ENCODE data around the gene ABCA13. TPM values are rescaled to one million over a fixed set of nuclear protein-coding genes. Genes with fewer than 3 reads are reported as not detected.

ABCA13 gene
- total and polyA plus RNA-seq, 3 experiments from 2014 or later: not detected

- Mint-ChIP-seq H3K36me3 (no peaks in the 10 kb centered on the region), H3K4me1 (no peaks in the 10 kb centered on the region), H3K27me3 (no peaks in the 10 kb centered on the region), H3K4me3 (no peak overlapping the region), H3K9me3 (peaks cover 0 to 5% (median 0%) of the 10 kb centered on the region in 5 donors), H3K27ac (peak overlapping the region in 1 of 8 donors; percentile 39)
- Histone ChIP-seq H3K4me3 (ENCODE audit: low read length) (no peak overlapping the region), H3K27ac (ENCODE audit: low read depth, low read length) (no peak overlapping the region), H3K9me3 (ENCODE audit: low read length) (no peaks in the 10 kb centered on the region), H3K27me3 (ENCODE audit: insufficient read depth, low read length, poor library complexity, severe bottlenecking) (no peaks in the 10 kb centered on the region), H3K36me3 (ENCODE audit: insufficient read depth, low read length) (no peaks in the 10 kb centered on the region), H3K4me1 (ENCODE audit: insufficient read depth, low read length) (no peaks in the 10 kb centered on the region)
- DNase-seq: no peak
- ChIA-PET CTCF (no interaction called here), POLR2A (no interaction called here)
These were observed 255.2 kb downstream of the ABCA13 start for GRCh38 chr7:48426331-48426965.

- Histone ChIP-seq H3K4me3 (ENCODE audit: low read length) (no peak overlapping the region), H3K27me3 (ENCODE audit: insufficient read depth, low read length, poor library complexity, severe bottlenecking) (no peaks in the 10 kb centered on the region), H3K27ac (ENCODE audit: low read depth, low read length) (no peak overlapping the region), H3K36me3 (ENCODE audit: insufficient read depth, low read length) (no peaks in the 10 kb centered on the region), H3K4me1 (ENCODE audit: insufficient read depth, low read length) (no peaks in the 10 kb centered on the region), H3K9me3 (ENCODE audit: low read length) (no peaks in the 10 kb centered on the region)
- Mint-ChIP-seq H3K27me3 (no peaks in the 10 kb centered on the region), H3K36me3 (no peaks in the 10 kb centered on the region), H3K4me1 (no peaks in the 10 kb centered on the region), H3K27ac (no peak overlapping the region), H3K4me3 (no peak overlapping the region), H3K9me3 (peaks cover 0 to 1% (median 0%) of the 10 kb centered on the region in 5 donors)
- POLR2A ChIA-PET: no interaction called here
- no peak for DNase-seq
- CTCF ChIA-PET: no interaction called here
These were observed 255.8 kb downstream of the ABCA13 start for GRCh38 chr7:48426966-48427555.

- Mint-ChIP-seq H3K4me3 (no peak overlapping the region), H3K4me1 (no peaks in the 10 kb centered on the region), H3K27ac (no peak overlapping the region), H3K36me3 (no peaks in the 10 kb centered on the region), H3K27me3 (no peaks in the 10 kb centered on the region), H3K9me3 (peaks cover 0 to 1% (median 0%) of the 10 kb centered on the region in 5 donors)
- no peak for DNase-seq
- Histone ChIP-seq H3K36me3 (ENCODE audit: insufficient read depth, low read length) (no peaks in the 10 kb centered on the region), H3K4me1 (ENCODE audit: insufficient read depth, low read length) (no peaks in the 10 kb centered on the region), H3K27me3 (ENCODE audit: insufficient read depth, low read length, poor library complexity, severe bottlenecking) (no peaks in the 10 kb centered on the region), H3K27ac (ENCODE audit: low read depth, low read length) (no peak overlapping the region), H3K9me3 (ENCODE audit: low read length) (no peaks in the 10 kb centered on the region), H3K4me3 (ENCODE audit: low read length) (no peak overlapping the region)
- CTCF ChIA-PET: no interaction called here
- POLR2A ChIA-PET: no interaction called here
These were observed 256.4 kb downstream of the ABCA13 start for GRCh38 chr7:48427671-48428070.

GRCh38 chr7:48428091-48428684 is 256.9 kb downstream of the ABCA13 start:
- Histone ChIP-seq H3K27me3 (ENCODE audit: insufficient read depth, low read length, poor library complexity, severe bottlenecking) (no peaks in the 10 kb centered on the region), H3K27ac (ENCODE audit: low read depth, low read length) (no peak overlapping the region), H3K4me1 (ENCODE audit: insufficient read depth, low read length) (no peaks in the 10 kb centered on the region), H3K36me3 (ENCODE audit: insufficient read depth, low read length) (no peaks in the 10 kb centered on the region), H3K9me3 (ENCODE audit: low read length) (no peaks in the 10 kb centered on the region), H3K4me3 (ENCODE audit: low read length) (no peak overlapping the region)
- H3K27ac Mint-ChIP-seq: no peak overlapping the region
- no peaks in the 10 kb centered on the region for H3K27me3 Mint-ChIP-seq
- H3K36me3 Mint-ChIP-seq: no peaks in the 10 kb centered on the region
- CTCF ChIA-PET: no interaction called here
- DNase-seq: no peak
- POLR2A ChIA-PET: no interaction called here
- no peaks in the 10 kb centered on the region for H3K4me1 Mint-ChIP-seq
- H3K9me3 Mint-ChIP-seq: peaks cover 0 to 1% (median 0%) of the 10 kb centered on the region in 5 donors
- no peak overlapping the region for H3K4me3 Mint-ChIP-seq

- DNase-seq: no peak
- Histone ChIP-seq H3K27me3 (ENCODE audit: insufficient read depth, low read length, poor library complexity, severe bottlenecking) (no peaks in the 10 kb centered on the region), H3K4me1 (ENCODE audit: insufficient read depth, low read length) (no peaks in the 10 kb centered on the region), H3K9me3 (ENCODE audit: low read length) (no peaks in the 10 kb centered on the region), H3K4me3 (ENCODE audit: low read length) (no peak overlapping the region), H3K36me3 (ENCODE audit: insufficient read depth, low read length) (no peaks in the 10 kb centered on the region), H3K27ac (ENCODE audit: low read depth, low read length) (no peak overlapping the region)
- H3K27ac Mint-ChIP-seq: no peak overlapping the region
- H3K4me3 Mint-ChIP-seq: no peak overlapping the region
- H3K9me3 Mint-ChIP-seq: peaks cover 0 to 6% (median 0%) of the 10 kb centered on the region in 5 donors
- no peaks in the 10 kb centered on the region for H3K4me1 Mint-ChIP-seq
- H3K36me3 Mint-ChIP-seq: no peaks in the 10 kb centered on the region
- CTCF ChIA-PET: no interaction called here
- H3K27me3 Mint-ChIP-seq: no peaks in the 10 kb centered on the region
- POLR2A ChIA-PET: no interaction called here
These were observed 257.9 kb downstream of the ABCA13 start for GRCh38 chr7:48429117-48429516.

- Histone ChIP-seq H3K4me3 (ENCODE audit: low read length) (no peak overlapping the region), H3K27me3 (ENCODE audit: insufficient read depth, low read length, poor library complexity, severe bottlenecking) (no peaks in the 10 kb centered on the region), H3K36me3 (ENCODE audit: insufficient read depth, low read length) (no peaks in the 10 kb centered on the region), H3K4me1 (ENCODE audit: insufficient read depth, low read length) (no peaks in the 10 kb centered on the region), H3K9me3 (ENCODE audit: low read length) (no peaks in the 10 kb centered on the region), H3K27ac (ENCODE audit: low read depth, low read length) (no peak overlapping the region)
- H3K9me3 Mint-ChIP-seq: peaks cover 0 to 10% (median 4%) of the 10 kb centered on the region in 5 donors
- no peak overlapping the region for H3K27ac Mint-ChIP-seq
- H3K4me3 Mint-ChIP-seq: no peak overlapping the region
- no peaks in the 10 kb centered on the region for H3K27me3 Mint-ChIP-seq
- H3K4me1 Mint-ChIP-seq: no peaks in the 10 kb centered on the region
- CTCF ChIA-PET: no interaction called here
- DNase-seq: no peak
- H3K36me3 Mint-ChIP-seq: no peaks in the 10 kb centered on the region
- POLR2A ChIA-PET: no interaction called here
These were observed 266.9 kb downstream of the ABCA13 start for GRCh38 chr7:48438206-48438605.

GRCh38 chr7:48441848-48442492 is 270.7 kb downstream of the ABCA13 start:
- no peak for DNase-seq
- Mint-ChIP-seq H3K4me1 (peaks cover 0 to 4% (median 0%) of the 10 kb centered on the region in 3 donors), H3K4me3 (no peak overlapping the region), H3K27me3 (no peaks in the 10 kb centered on the region), H3K36me3 (no peaks in the 10 kb centered on the region), H3K9me3 (peaks cover 11 to 23% (median 11%) of the 10 kb centered on the region in 5 donors), H3K27ac (no peak overlapping the region)
- POLR2A ChIA-PET: no interaction called here
- no peak overlapping the region for H3K27ac ChIP-seq (ENCODE audit: low read depth, low read length)
- H3K27me3 ChIP-seq (ENCODE audit: insufficient read depth, low read length, poor library complexity, severe bottlenecking): no peaks in the 10 kb centered on the region
- CTCF ChIA-PET: no interaction called here
- no peaks in the 10 kb centered on the region for H3K9me3 ChIP-seq (ENCODE audit: low read length)
- H3K4me1 ChIP-seq (ENCODE audit: insufficient read depth, low read length): no peaks in the 10 kb centered on the region
- H3K4me3 ChIP-seq (ENCODE audit: low read length): no peak overlapping the region
- H3K36me3 ChIP-seq (ENCODE audit: insufficient read depth, low read length): no peaks in the 10 kb centered on the region

DNA sequence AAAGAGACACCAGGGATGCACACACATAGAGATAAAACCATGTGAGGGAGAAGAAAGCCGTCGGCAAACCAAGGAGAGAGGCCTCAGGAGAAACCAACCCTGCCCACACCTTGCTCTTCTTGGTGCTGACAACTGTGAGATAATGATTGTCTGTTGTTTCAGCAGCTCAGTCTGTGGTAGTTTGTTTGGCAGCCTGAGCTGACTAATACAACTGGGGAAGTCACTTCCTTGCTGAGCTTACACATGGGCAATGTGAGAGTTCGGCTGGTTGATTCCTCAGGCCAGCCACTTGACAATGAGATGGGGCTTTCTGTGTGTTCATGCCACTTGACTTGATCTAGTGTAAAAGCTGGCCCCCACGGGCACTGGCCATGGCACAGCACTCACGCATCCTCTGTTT is 271.8 kb downstream of the ABCA13 start:
- H3K36me3 ChIP-seq (ENCODE audit: insufficient read depth, low read length): no peaks in the 10 kb centered on the region
- H3K9me3 ChIP-seq (ENCODE audit: low read length): no peaks in the 10 kb centered on the region
- H3K27ac Mint-ChIP-seq: no peak overlapping the region
- H3K27me3 Mint-ChIP-seq: no peaks in the 10 kb centered on the region
- no peaks in the 10 kb centered on the region for H3K36me3 Mint-ChIP-seq
- no peak overlapping the region for H3K27ac ChIP-seq (ENCODE audit: low read depth, low read length)
- peaks cover 0 to 4% (median 0%) of the 10 kb centered on the region in 3 donors for H3K4me1 Mint-ChIP-seq
- ChIA-PET POLR2A (no interaction called here), CTCF (no interaction called here)
- no peaks in the 10 kb centered on the region for H3K27me3 ChIP-seq (ENCODE audit: insufficient read depth, low read length, poor library complexity, severe bottlenecking)
- DNase-seq: no peak
- H3K4me3 Mint-ChIP-seq: no peak overlapping the region
- H3K4me3 ChIP-seq (ENCODE audit: low read length): no peak overlapping the region
- H3K9me3 Mint-ChIP-seq: peaks cover 11 to 23% (median 11%) of the 10 kb centered on the region in 5 donors
- no peaks in the 10 kb centered on the region for H3K4me1 ChIP-seq (ENCODE audit: insufficient read depth, low read length)

Data from CD8-positive, alpha-beta memory T cell (primary cell).